ENCODE measurements around the gene ZIC1.

- TF ChIP-seq, protein P1, sequence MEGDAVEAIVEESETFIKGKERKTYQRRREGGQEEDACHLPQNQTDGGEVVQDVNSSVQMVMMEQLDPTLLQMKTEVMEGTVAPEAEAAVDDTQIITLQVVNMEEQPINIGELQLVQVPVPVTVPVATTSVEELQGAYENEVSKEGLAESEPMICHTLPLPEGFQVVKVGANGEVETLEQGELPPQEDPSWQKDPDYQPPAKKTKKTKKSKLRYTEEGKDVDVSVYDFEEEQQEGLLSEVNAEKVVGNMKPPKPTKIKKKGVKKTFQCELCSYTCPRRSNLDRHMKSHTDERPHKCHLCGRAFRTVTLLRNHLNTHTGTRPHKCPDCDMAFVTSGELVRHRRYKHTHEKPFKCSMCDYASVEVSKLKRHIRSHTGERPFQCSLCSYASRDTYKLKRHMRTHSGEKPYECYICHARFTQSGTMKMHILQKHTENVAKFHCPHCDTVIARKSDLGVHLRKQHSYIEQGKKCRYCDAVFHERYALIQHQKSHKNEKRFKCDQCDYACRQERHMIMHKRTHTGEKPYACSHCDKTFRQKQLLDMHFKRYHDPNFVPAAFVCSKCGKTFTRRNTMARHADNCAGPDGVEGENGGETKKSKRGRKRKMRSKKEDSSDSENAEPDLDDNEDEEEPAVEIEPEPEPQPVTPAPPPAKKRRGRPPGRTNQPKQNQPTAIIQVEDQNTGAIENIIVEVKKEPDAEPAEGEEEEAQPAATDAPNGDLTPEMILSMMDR (IDR thresholded peaks at IDR 0.05) = no peak
- no peak for TF ChIP-seq POLR2A (IDR thresholded peaks at IDR 0.05)
- no peak for TF ChIP-seq POLR2AphosphoS5 (IDR thresholded peaks at IDR 0.05)
Observed at GRCh38 chr3:147396712-147397046, 12.5 kb upstream of the ZIC1 start.

Data from breast epithelium (tissue), 3 donors.